Measurements from ENCODE around the gene SLC38A10.

The SLC38A10 gene

GRCh38 chr17:81295031-81295675 lies at the start of gene SLC38A10:
Gene SLC38A10, minus strand, starts transcription at chr17:81295307. Its CDS starts 386 bp downstream, at chr17:81294921.
- in situ Hi-C loops (cut with MboI; ENCODE audit: low sequenced_read_pairs) = no loop called here

DNA sequence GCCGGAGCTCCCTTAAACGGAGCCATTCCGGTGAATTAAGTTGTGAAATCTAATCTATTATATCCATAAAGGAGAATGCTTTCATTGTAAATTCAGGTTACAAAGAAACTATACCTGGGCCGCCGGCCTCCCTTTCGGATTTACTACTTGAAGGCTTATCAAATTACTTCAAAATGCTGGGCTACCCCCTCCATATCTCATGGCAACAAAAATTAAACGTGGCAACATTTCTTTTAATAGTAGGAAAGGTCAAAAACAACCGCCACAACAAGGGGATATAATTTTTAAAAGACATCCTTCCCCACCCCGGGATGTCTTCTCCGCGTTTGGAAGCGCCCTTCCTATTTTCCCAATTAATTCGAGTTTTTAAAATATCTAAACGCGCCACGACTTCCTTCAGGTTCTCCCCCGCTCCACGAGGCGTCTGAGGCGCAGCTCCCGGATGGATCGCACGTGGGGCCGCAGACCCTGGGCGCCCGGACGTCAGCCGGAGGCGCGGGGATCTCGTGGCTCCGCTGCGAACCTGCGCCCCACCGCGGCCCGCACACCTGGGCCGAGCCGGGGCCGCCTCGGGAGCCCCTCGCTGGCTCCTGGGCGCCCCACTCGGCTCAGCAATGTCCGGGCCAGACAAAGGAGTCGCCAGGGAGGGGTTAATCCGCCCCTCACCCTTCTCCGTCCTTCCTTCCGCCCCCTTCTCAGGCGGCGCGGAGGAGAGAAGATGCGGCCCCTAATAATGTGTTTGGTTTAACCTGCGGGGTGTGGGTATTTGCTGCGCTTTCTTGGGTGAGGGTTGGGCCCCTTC lies 47.4 kb upstream of the SLC38A10 start:
- in situ Hi-C loops (cut with MboI; ENCODE audit: low sequenced_read_pairs) = no loop called here

GRCh38 chr17:81341516-81342268 lies 46.6 kb upstream of the SLC38A10 start:
- in situ Hi-C loops (cut with MboI; ENCODE audit: low sequenced_read_pairs) = no loop called here

GRCh38 chr17:81340607-81341515 lies 45.8 kb upstream of the SLC38A10 start:
- in situ Hi-C loops (cut with MboI; ENCODE audit: low sequenced_read_pairs) = no loop called here

GRCh38 chr17:81339534-81340296 lies 44.6 kb upstream of the SLC38A10 start:
- in situ Hi-C loops (cut with MboI; ENCODE audit: low sequenced_read_pairs) = no loop called here

GRCh38 chr17:81339191-81339533 lies 44.1 kb upstream of the SLC38A10 start:
- in situ Hi-C loops (cut with MboI; ENCODE audit: low sequenced_read_pairs) = no loop called here

- in situ Hi-C loops (cut with MboI; ENCODE audit: low sequenced_read_pairs) = no loop called here
Measured at GRCh38 chr17:81338274-81339190, 43.4 kb upstream of the SLC38A10 start.

GRCh38 chr17:81337476-81337879 lies 42.4 kb upstream of the SLC38A10 start:
- in situ Hi-C loops (cut with MboI; ENCODE audit: low sequenced_read_pairs) = no loop called here

- in situ Hi-C loops (cut with MboI; ENCODE audit: low sequenced_read_pairs) = no loop called here
Measured at GRCh38 chr17:81336930-81337325, 41.8 kb upstream of the SLC38A10 start.

DNA sequence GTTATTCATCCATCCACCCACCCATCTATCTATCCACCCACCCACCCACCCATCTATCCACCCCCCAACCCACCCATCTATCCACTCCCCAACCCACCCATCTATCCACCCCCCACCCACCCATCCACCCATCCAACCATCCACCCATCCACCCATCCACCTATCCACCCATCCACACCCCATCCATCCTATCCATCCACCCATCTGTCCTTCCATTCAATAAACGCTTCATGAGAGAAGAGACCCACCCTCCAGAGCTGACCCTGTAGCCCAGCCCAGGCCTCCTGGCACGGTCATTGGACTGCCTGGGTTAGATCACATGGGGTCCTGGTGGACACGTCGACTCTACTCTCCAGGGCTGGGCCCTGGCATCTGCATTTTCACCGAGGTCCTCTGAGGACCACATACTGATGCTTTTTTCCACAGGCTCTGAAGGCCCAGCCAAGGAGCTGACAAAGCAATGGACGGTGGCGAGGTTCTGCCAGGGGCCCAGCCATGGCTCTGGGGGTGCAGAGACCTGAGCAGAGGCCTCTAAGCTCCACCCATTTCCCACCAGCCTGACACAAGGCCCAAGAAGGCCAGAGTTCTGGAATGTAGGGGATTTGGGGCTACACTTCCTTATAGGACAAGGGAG lies 41.3 kb upstream of the SLC38A10 start:
- in situ Hi-C loops (cut with MboI; ENCODE audit: low sequenced_read_pairs) = no loop called here

DNA sequence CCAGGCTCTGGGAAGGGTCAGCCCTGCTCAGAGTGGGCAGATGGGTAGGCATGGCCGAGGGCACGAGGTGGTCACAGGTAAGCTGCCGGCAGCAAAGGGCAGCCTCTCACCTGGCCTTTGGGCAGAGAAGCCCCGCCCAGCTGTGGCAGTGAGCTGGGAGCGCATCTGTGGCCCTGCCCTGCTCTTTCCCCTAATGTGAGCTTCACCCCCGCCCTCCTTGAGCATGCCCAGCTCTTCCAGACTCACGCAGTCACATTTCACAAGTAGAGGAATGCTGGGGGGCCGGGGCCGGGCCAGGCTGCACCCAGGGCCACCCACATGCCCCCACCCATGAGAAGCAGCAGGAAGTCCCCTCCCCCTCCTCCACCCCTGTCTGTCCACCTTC lies 40.7 kb upstream of the SLC38A10 start:
- in situ Hi-C loops (cut with MboI; ENCODE audit: low sequenced_read_pairs) = no loop called here

DNA sequence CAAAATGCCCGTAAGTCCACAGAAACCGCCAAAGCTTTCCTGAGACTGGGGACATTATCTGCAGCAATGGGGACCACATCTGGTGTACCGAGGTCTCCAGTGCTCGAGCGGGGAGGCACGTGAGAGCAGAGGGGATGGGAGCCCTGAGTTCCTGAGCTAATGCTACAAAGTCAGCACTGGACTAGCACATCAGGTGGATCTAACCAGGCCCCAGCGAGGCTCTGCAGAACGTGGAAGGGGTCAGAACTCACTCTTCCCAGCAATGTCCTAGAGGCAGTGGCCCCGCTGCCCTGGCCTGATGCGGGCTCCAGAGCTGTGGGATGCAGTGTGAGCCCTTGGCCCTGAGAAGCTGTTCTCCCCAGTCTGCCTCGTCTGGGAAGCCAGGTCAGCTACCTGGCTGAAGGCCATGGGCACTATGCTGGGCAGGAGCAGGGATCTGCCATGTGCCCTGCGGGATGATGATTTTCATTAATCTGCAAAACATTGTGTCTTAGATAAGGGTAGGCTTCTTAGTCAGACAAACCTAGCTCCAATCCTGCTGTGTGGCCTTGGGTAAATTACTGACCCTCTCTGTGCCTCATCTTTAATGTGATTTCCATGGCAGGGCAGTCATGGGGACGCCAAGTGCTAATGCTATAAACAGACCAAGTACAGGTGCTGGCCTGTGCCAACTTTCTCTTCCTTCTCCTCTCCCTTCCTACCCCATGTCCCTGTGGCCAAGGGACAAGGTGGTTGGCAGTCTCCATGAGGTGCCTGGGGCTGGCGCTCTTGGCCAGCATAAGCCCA lies 40.1 kb upstream of the SLC38A10 start:
- in situ Hi-C loops (cut with MboI; ENCODE audit: low sequenced_read_pairs) = no loop called here

- in situ Hi-C loops (cut with MboI; ENCODE audit: low sequenced_read_pairs) = no loop called here
Measured at GRCh38 chr17:81334391-81334901, 39.3 kb upstream of the SLC38A10 start.

DNA sequence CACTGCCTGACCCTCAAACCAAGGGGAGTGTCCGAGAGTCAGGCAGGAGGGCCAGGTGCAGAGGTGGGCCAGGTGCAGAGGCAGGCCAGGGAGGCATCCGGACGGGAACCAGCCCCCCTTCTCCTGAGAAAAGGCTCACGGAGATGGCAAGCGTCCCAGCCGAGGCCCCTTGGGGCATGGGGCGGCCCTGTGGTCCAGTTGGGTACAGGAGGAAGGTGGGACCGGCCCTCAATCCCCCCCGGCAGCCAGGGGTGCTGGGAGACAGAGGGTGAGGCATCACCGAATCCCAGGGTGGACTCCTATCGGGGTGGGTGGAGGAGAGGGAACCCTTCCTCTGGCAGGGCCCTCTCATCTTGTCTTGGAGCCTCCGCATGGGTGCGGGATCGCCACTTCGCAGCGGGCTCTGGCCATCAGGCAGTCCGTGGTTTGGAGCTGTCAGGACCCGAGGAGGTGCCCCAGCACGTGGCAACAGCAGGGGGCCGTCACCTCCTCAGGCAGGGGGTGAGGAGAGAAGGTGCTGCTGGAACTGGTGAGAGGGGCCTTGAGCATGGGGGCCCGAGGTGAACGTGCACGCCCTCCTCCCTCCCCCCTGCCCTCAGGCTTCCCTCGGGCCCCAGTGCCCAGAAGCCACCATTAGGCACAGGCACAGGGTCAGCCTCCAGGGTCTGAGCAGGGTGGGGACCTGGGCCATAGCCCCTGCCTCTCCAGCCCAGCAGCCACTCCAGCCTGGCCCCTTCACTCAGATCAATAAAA lies 38.7 kb upstream of the SLC38A10 start:
- in situ Hi-C loops (cut with MboI; ENCODE audit: low sequenced_read_pairs) = no loop called here

DNA sequence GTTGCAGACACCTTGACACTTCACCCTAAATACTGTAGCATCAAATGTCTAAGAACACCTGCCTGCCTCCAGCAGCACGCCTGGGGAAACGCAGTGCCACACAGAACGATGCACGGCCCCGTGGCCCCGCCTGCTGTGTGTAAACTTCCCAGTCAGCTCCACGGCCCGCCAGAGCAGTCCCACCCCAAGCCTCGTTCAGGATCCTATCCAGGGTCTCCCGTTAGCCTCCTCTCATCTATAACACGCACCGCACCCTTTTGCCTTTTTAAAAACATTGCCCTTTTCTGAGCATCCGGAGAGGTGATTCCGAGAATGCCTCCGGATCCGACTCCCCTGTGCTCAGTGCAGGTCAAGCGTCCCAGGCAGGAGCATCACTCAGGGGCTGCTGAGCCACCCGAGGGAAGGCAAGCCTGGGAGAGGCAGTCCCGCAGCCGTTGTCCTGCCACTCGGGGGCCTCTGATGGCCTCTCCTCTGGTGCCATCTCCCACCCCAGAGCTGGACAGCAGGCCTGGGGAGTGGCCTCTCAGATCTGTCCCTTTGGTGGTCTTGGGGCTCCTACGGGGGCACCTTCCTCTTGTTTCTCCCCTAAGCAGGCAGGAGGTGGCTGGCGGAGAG lies 37.9 kb upstream of the SLC38A10 start:
- in situ Hi-C loops (cut with MboI; ENCODE audit: low sequenced_read_pairs) = no loop called here

- in situ Hi-C loops (cut with MboI; ENCODE audit: low sequenced_read_pairs) = no loop called here
Measured at GRCh38 chr17:81332118-81332834, 37.2 kb upstream of the SLC38A10 start.

Data from HL-60/S4 (cell line).